Measurements from ENCODE around the gene RPL10. TPM values are rescaled to one million over a fixed set of nuclear protein-coding genes. Genes with fewer than 3 reads are reported as not detected.

The RPL10 gene
- total RNA-seq, 1 experiment from 2014 or later: 2,445 TPM

GRCh38 chrX:154380787-154381186 lies 17.4 kb upstream of the RPL10 start:
- H3K27me3 ChIP-seq (replicated peaks; ENCODE audit: insufficient read depth, low read depth, low read length, poor library complexity): no peaks in the 10 kb centered on the region
- TF ChIP-seq EZH2 (IDR thresholded peaks at IDR 0.05; ENCODE audit: borderline replicate concordance, low read depth, low read length, poor library complexity, severe bottlenecking) (no peak), CTCF (conservative IDR thresholded peaks at IDR 0.05; ENCODE audit: low read depth, low read length) (no peak)
- H3K4me3 ChIP-seq (ENCODE audit: low read depth, low read length, poor library complexity, severe bottlenecking): no peak overlapping the region
- CTCF ChIA-PET: no interaction called here
- DNase-seq (ENCODE audit: low spot score): no peak
- no peaks in the 10 kb centered on the region for H3K36me3 ChIP-seq (ENCODE audit: insufficient read depth, low read length, poor library complexity, severe bottlenecking)
- intact Hi-C loops (cut with micrococcal nuclease; ENCODE audit: unreplicated experiment): no loop called here
- H3K4me1 ChIP-seq (ENCODE audit: insufficient read depth, low read length, poor library complexity, severe bottlenecking): no peaks in the 10 kb centered on the region
- POLR2A ChIA-PET (ENCODE audit: low non-redundant PET): no interaction called here
- peak overlapping the region; percentile 100 for H3K27ac ChIP-seq (ENCODE audit: low read depth, low read length, poor library complexity, severe bottlenecking)
- no peaks in the 10 kb centered on the region for H3K9me3 ChIP-seq (ENCODE audit: low read depth, low read length, poor library complexity, severe bottlenecking)
- no TSS peak for BruUV-seq (replicated peaks)

GRCh38 chrX:154381271-154381670 lies 16.9 kb upstream of the RPL10 start:
- POLR2A ChIA-PET (ENCODE audit: low non-redundant PET): interaction anchor here (0.7 kb wide), 1 partner anchor 22 kb away, joined by 3 read pairs; no protein-coding TSS in a partner anchor
- TF ChIP-seq CTCF (conservative IDR thresholded peaks at IDR 0.05; ENCODE audit: low read depth, low read length) (no peak), EZH2 (IDR thresholded peaks at IDR 0.05; ENCODE audit: borderline replicate concordance, low read depth, low read length, poor library complexity, severe bottlenecking) (no peak)

GRCh38 chrX:154382483-154383069 lies 15.6 kb upstream of the RPL10 start:
- no peak overlapping the region for H3K27ac ChIP-seq (ENCODE audit: low read depth, low read length, poor library complexity, severe bottlenecking)
- DNase-seq (ENCODE audit: low spot score): no peak
- ChIA-PET POLR2A (ENCODE audit: low non-redundant PET) (no interaction called here), CTCF (no interaction called here)
- no TSS peak for BruUV-seq (replicated peaks)
- intact Hi-C loops (cut with micrococcal nuclease; ENCODE audit: unreplicated experiment): no loop called here
- TF ChIP-seq EZH2 (IDR thresholded peaks at IDR 0.05; ENCODE audit: borderline replicate concordance, low read depth, low read length, poor library complexity, severe bottlenecking) (no peak), CTCF (conservative IDR thresholded peaks at IDR 0.05; ENCODE audit: low read depth, low read length) (no peak)
- H3K9me3 ChIP-seq (ENCODE audit: low read depth, low read length, poor library complexity, severe bottlenecking): no peaks in the 10 kb centered on the region
- no peaks in the 10 kb centered on the region for H3K27me3 ChIP-seq (replicated peaks; ENCODE audit: insufficient read depth, low read depth, low read length, poor library complexity)
- no peak overlapping the region for H3K4me3 ChIP-seq (ENCODE audit: low read depth, low read length, poor library complexity, severe bottlenecking)
- H3K36me3 ChIP-seq (ENCODE audit: insufficient read depth, low read length, poor library complexity, severe bottlenecking): no peaks in the 10 kb centered on the region
- no peaks in the 10 kb centered on the region for H3K4me1 ChIP-seq (ENCODE audit: insufficient read depth, low read length, poor library complexity, severe bottlenecking)

More at GRCh38 chrX:154381271-154381670, 16.9 kb upstream of the RPL10 start:
- Histone ChIP-seq H3K27ac (ENCODE audit: low read depth, low read length, poor library complexity, severe bottlenecking) (no peak overlapping the region), H3K36me3 (ENCODE audit: insufficient read depth, low read length, poor library complexity, severe bottlenecking) (no peaks in the 10 kb centered on the region), H3K27me3 (replicated peaks; ENCODE audit: insufficient read depth, low read depth, low read length, poor library complexity) (no peaks in the 10 kb centered on the region), H3K9me3 (ENCODE audit: low read depth, low read length, poor library complexity, severe bottlenecking) (no peaks in the 10 kb centered on the region), H3K4me3 (ENCODE audit: low read depth, low read length, poor library complexity, severe bottlenecking) (no peak overlapping the region), H3K4me1 (ENCODE audit: insufficient read depth, low read length, poor library complexity, severe bottlenecking) (no peaks in the 10 kb centered on the region)
- no TSS peak for BruUV-seq (replicated peaks)
- intact Hi-C loops (cut with micrococcal nuclease; ENCODE audit: unreplicated experiment): no loop called here
- CTCF ChIA-PET: no interaction called here
- no peak for DNase-seq (ENCODE audit: low spot score)

Measured in A673 (cell line).